HG03045 (cell line): ENCODE measurements around the gene TSPAN11.
"Not testable (repeated sequence)": the region's sequence is repeated elsewhere in the genome, so short reads cannot be mapped to it uniquely, and the experiment has no call there.

Experiments used
- ATAC-seq: cut with Tn5 transposase; IDR thresholded peaks from one replicate; pipeline ENCODE4 v1.9.1; 2021; ENCODE audit warnings: mild to moderate bottlenecking, moderate library complexity; ENCODE audit not compliant: unreplicated experiment

Gene TSPAN11

DNA sequence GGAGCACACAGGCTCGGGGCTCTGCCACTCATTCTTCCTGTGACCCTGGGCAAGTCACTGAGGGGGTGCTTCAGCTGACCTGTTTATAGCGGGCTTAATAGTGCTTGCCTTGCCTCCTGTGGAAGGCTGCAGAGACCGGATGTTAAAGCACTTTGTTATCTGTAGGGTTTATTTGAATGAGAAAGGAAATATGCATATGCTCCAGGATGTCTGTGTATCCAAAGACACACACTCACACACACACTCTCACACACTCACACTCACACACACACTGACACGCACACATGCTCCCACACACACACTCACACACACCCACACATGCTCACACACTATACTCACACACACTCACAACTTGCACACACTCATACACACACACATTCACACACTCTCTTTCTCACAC is 91.0 kb downstream of the TSPAN11 start:
- ATAC-seq = no peak

DNA sequence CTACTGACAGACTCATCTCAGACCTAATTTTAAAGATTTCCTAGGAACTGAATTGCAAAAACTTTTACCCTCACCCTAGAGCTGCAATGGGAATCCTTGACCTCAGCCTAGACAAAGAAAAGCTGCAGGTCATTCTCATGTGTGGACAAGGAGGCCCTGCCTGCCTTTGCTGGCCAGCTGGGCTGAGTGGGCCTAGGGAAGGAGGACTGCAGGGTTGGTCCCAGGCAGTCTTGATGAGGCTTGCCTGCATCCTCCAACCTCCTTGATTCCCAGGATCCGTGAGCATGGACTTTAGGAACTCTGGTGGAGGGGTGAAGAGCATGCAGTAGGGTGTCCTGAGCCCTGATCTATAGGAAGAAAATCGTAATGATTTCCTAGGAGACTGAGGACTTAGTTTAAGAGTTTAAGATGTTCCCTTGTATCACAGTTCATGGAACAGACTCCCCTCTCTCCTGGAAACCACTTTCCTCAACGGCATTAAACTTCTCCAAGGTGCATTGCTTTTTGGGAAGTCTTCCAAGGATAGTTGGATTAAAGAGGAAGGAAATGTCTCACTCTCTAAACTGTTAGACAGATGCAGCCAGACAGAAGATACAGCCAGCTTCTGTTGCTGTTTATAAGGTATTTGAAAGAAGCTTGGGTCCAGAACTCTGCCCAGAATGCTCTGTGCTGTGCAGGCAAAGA is 91.7 kb downstream of the TSPAN11 start:
- no peak for ATAC-seq

DNA sequence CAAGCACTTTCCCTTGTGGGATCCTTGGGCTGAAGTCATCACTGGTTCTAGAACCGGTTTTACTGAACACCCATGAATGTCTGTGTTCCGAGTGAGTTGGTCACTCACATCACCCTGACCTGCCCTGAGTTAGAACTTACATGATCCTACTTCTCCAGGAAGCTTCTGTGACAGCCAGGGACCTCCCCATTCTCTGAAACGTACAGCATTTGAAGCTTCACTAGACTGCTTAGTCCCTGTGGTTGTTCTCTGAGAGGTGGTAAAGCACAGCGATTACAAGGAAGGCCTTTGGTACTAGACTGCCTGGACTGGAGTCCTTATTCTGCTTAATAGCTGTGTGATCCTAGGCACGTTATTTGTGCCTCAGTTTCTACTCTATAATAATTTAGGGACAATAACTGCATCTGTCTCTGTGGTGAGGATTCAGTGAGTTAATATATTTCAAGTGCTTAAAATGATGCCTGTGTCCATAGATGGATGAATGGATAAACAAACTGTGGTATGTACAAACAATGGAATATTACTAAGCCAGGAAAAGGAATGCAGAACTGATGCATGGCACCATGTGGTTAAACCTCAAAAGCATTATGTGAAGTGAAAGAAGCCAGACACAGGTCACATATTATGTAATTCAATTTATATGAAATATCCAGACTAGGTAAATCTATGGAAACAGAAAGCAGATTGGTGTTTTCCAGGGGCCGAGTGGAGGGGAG is 92.4 kb downstream of the TSPAN11 start:
- no peak for ATAC-seq

DNA sequence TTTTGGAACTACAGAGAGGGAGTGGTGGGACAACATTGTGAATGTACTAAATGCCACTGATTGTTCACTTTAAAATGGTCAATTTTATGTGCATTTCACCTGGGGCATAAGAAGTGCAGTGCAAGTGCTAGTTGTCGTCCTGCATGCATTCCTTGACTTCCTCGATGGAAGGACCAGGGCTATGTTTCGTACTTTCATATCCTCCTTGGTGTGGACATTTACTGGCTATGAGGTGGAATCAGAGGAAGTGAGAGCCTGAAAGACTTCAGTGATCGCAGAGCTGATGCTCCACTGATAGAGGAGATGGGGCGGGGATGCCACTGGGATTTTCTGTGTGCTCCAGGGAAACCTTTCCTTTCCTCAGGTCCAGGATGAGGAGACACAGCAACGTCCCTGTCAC is 93.0 kb downstream of the TSPAN11 start:
- ATAC-seq = no peak

DNA sequence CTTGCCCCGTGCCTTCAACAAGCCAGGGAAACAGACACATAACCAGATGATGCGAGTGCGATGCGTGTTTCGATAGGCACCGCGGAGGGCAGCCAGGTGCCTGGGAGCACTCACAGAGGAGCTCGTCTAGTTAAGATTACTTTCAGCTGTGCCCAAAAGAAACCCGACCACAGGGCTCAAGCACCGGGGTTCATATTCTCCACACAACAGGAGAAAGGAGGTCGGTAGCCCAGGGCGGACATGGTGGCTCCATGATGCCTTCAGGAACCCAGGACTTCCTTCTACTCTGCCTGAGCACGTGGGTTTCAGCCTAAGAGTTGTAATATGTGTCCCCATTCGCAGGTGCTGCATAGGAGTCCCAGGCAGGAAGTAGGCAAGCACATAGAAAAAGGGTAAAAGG is 93.4 kb downstream of the TSPAN11 start:
- ATAC-seq = no peak

DNA sequence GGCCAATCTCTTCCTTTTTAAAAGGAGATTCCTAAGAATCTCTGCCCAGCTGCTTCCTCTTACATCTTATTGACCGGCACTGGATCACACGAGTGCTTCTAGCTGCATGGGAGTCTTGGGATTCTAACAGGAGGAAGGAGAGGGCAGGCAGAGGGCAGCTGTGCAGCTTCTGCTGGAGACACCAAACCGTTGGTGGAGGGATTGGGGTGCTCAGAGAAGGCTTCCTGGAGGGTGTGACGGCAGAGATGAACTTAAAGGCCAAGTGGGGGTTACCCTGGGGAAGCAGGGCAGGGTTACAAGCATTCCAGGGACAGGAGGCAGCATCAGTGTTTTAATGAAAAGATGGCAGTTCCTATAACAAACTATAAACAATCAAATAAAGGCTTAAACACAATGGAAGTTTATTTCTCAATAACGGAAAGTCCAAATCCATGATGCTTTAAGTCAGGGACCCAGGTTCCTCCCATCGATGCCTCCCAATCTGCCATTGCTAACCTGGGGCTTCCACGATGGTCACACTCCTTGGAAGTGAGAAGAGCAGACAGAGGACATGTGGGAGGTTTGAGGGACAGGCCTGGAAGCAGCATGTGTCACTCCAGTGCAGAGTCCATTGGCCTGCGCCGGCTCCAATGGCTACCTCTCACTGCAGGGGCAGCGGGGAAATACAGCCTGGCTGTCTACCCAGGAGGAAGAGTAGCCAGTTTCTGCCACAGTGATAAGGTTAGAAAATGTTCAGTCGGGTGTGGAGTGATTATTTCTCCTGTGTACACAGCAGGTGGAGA is 94.0 kb downstream of the TSPAN11 start:
- no peak for ATAC-seq

DNA sequence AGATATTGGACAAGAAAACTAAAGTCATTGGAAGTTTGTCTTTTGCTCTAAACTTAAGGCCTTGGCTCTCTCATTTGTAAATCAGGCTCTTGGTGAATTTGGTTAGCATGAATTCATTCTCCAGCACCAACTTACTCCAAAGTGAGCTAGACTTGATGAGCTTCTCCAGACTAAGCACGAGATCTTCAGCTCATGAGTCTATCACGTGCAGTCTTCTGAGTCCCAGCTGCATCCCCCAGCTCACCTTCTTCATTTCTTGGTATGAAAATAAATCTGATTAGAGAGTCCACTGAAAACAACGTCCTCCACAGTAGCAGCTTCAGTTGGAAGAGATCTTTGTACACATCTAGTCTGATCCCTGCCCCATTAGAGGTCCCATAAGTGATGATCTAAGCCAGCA is 94.6 kb downstream of the TSPAN11 start:
- ATAC-seq = no peak

DNA sequence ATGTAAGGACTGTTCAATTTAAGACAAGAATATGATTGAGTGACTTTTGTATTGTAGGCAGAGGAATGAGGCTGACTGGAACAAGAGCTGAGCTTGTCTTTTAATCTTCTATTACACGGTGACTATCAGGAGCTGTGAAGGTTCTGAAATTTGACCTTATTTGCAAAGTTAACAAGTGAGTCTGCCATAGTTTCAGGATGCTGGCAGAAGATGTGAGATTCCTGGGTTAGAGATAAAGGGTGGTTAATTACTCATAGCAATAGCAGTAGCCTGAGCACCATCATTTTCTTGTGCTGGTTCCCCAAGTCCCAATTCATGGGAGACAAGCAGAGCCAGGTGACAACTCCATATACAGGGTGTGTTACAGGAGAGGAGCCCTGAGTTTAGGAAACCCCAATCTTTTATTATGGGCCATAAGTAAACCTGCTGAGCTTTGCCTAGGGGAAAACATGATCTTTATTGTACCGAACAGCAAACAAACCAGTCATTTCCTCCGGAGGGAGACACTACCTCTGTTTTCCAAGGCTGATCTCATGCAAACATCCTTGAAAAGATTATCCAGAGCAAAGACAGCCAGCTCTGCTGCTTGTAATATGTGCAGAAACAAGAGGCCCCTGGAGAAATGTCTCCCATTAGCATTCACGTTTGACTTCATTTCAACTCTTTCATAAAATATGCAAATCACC is 95.4 kb downstream of the TSPAN11 start:
- no peak for ATAC-seq

DNA sequence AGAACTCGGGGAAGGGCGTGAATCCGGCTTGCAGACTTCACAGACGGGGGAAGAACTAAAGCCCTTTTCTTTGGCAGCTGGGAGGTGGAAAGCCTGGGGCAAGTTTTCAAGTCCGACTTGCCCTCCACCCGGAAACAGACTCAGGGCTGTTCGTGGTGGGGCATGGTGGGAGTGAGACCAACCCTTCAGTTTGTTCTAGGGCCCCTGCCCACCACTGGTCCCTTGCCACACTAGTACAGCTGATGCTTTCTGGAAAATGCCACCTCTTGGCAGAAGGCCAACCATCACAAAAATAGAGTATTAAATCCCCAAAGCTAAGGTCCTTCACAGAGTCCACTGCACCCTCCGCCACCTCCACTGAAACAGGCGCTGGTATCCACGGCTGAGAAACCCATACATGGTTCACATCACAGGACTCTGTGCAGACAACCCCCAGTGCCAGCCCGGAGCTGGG is 96.8 kb downstream of the TSPAN11 start:
- no peak for ATAC-seq

DNA sequence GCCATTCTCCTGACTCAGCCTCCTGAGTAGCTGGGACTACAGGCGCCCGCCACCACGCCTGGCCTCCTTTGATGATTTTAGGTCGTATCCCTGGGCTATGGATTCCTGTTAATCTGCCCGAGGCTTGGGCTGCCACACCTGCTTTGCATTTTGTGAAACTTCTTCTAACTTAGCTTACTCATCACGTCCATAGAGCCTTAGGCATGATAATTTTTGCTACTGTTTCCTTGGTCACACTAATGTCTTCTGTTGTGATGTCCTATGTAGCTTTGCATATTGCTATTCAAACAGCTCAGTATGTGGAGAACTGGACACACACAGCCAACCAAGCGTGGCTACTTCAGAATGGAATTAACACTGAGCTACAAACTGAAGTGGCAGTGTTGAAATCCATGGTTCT is 99.7 kb downstream of the TSPAN11 start:
- no peak for ATAC-seq

DNA sequence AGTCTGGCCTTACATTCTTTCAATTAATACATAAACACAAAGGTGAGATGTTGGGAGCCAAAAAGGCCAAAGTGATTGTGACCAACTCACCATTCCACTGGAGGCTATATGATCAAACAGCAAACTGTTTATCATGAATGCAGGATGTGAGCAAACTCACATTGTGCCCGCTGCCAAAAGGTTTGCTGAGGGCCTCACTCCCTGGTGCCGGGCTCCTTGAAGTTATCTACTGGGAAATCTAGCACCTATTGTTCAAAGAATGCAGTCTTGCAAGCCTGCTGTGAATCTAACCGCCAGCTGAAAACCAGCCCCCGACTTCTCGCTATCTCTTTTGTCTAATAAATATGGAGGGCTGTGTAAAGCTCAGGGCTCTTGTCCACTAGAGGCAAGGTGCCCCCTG is 100.5 kb downstream of the TSPAN11 start:
- not testable (repeated sequence) for ATAC-seq

DNA sequence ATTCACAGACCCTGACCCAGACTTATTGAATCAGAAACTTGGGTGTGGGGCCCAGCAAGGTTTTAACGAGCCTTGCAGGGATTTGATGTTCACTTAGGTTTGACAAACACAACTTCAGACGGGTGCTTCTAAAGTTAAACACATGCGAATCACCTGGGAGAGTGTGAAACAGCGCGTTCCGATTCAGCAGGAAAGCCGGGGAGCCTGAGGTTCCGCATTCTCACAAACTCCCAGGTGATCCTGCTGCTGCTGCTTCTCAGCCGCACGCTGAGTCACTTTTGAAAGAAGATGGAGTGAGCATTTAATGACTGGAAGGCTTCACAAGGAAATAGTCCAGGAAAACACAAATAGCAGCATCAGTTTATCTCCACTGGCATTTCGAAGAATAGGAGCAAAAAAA is 102.9 kb downstream of the TSPAN11 start:
- ATAC-seq = no peak

DNA sequence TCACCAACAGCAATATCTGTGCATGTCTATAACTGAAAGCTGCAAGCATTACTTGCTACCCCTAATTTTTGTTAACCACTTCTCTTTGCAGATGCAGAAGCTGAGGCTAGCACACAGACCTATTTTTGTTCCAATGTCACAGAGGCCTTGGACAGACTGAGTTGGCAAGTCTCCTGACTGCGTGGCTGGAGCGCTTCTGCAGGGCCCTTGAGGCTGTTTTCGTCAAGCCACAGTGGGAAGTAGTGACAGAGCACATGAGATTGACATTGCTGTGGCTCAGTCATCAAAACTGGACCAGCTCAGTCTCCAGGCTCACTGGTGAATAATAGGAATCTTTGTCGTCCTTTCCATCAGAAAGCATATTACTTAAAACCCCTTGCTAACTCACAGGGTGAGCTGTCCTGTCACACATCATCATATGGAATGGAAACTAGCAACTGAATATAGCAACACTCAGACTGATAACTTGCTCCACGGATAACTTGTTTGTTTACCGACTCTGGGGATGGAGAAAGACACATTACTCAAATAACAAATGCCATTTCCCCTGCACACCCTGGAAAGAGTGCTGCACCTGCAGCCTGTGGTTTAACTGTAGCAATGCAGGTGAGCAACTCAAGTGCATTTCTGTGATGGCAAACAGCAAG is 103.5 kb downstream of the TSPAN11 start:
- no peak for ATAC-seq

DNA sequence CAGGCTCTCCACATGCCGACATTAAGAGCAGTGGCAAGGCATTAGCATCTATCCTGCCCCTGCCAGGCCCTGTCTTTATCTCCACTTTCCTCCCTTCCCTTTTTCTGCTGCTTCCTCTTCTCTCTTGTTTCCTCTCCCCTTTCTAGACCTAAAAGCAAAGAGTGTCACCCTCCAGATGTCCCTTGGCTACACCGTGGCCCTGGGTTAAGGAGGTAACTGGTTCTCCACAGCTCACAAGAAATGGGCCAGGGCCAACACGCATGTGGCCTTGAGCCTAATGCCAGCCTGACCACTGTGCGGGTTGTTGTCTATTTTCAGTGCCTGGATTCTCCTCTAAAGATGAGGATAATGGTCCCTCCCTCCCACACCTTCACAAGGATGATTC is 105.4 kb downstream of the TSPAN11 start:
- no peak for ATAC-seq

DNA sequence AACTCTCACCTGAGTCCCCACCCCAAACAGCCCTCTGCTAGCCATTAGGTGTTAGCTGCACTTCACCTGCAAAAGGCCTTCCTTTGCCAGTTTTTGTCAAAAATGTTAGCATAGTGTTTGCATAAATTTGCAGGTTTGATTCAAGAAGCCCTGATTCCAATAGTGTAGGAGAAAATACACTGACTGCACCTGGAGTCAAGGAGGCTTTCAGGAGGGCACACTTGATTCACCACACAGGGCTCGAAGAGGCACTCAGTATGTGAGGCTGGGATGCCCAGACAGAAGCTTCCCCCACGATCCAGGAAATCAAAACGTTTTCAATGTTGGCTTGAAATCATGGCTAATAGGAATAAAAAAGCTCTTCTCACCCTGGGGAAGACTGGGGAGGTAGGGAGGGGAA is 106.6 kb downstream of the TSPAN11 start:
- ATAC-seq = no peak

DNA sequence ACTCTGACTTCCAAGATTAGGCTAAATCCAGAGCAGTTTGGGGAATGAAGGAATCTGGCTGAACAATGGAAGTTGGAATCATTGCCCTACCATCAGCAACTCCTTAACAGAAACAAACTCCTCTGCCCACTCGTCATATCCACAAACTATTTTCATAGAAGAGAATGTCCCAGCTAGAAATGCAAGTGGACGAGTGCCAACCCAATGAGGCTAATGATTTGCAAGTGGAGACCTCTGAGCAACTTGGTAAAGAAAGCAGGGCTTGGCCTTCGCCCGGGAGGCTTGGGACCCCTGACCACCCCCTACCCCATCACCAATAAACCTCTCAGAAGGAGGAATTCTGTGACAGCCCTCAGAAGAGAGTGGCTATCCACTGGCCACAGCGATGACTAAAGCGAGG is 107.1 kb downstream of the TSPAN11 start:
- ATAC-seq = no peak

DNA sequence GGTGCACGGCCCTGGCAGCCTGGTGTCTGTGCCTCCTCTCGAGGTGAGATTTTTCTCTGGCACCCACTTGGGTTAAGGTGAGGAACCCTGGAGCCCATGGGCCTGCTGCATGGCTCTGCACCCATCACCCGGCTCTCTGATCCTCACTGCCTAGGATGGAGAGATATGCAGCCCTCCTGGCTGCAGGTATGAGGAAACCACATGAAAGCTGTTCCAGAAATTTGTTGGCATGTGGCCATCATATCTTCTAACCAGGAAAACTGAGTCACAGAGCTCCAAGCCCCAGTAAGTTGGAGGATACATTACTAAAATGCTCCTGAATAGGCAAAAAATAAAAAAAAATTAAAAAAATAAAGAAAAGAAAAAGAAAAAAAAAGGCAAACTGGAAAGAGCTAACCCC is 107.8 kb downstream of the TSPAN11 start:
- no peak for ATAC-seq

DNA sequence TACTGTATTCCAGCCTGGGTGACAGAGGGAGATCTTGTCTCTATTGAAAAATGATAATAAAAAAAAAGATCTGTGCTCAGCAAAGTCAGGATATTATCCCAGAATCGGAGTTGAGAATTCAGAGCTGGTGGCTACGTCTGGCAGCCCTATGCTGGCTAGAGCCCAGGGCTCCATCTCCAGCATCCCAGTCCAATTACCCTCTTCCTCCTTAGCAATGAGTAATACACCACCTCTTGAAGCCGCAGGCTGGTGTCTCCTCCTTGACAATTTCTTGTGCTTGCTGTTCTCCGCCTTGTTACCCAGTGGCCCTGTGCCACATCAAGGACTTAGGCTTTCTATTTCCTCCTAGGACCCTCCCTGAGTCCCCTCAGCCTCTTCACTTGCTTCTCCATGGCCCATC is 108.7 kb downstream of the TSPAN11 start:
- no peak for ATAC-seq

DNA sequence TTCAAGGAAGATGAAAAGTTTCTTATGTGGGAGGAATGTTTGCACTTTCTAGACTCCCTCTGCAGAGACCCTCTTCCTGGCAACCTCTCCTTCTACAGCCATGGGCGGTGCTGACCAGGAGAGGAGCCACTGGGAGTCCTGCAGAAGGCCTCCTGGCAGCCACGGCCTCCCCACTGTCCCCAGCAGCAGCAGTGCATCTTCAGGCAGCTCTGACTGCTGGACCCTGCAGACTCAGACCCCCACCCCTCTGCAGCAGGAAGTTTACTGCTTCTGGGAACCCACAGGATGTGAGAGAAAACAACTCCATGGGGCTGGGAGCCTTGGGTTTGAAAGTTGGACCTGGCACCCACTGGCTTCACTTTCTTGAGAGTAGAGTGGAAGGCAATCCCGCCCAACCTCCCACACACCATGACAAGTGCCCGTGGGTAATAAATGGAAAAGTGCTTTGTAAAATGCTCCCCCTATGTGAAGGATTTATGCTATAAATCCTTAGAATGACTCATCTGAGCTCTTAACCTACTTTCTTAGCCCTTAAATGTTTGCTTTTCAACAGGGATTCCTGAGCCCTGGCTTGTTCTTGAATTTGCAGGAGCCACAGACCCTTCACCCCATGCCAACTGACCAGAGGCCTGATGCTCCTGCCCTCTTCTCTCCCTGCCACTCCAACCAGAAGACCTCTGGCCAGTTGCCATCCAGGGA is 109.6 kb downstream of the TSPAN11 start:
- no peak for ATAC-seq

DNA sequence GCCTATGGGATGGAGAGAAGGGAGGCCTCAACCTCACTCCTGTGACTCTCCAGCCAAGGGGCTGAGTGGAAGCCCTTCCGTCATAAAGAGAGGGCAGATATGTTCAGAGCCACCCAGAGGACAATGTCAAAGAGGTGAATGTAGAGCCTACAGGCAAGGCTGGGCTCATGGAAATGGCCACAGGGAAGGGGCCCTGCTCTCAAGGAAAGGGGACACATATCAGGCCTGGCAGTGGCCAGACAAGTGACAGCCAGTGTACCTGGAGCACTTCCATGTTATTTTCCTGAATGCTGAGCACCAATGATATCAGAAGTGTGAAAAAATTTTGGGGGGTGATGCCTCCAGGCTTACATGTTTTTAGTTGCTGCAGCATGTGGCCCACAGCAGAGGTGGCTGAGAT is 110.5 kb downstream of the TSPAN11 start:
- no peak for ATAC-seq
